Tibial artery (tissue), 4 donors: Measurements from ENCODE around the gene KRTAP2-1.
A peak's percentile ranks its signal among the peaks of the same experiment; 100 is the strongest.

Experiments used
- DNase-seq, 2 donors: peaks; one replicate each; pipeline ENCODE4 v3.0.0-alpha.2; 2019
- H3K27ac ChIP-seq, 2 donors: fragments of 200-600 bp; sonication (generic) in 1 of 2; 1 replicate in 1 of 2; 2 replicates in 1 of 2; pipeline ENCODE4 v1.5.1; 2018 to 2019; ENCODE audit warnings: mild to moderate bottlenecking in 1 of 2
- H3K27me3 ChIP-seq, 2 donors: fragments of 200-600 bp; sonication (generic) in 1 of 2; one replicate each; pipeline versions ENCODE4 v1.5.1 to v1.6.0; 2016 to 2019
- H3K36me3 ChIP-seq, 3 donors: fragments of 200-600 bp; sonication (generic) in 2 of 3; one replicate each; pipeline ENCODE4 v1.5.1; 2016 to 2019; ENCODE audit warnings: mild to moderate bottlenecking in 2 of 3
- H3K4me1 ChIP-seq, 4 donors: fragments of 200-600 bp; sonication (generic) in 2 of 4; 1 replicate in 3 of 4; 2 replicates in 1 of 4; pipeline ENCODE4 v1.5.1; 2016 to 2019
- H3K4me3 ChIP-seq, 2 donors: fragments of 200-600 bp; sonication (generic) in 1 of 2; 1 replicate in 1 of 2; 2 replicates in 1 of 2; pipeline ENCODE4 v1.5.1; 2018 to 2019; ENCODE audit warnings: mild to moderate bottlenecking in 2 of 2
- H3K9me3 ChIP-seq, 3 donors: fragments of 200-600 bp; sonication (generic) in 1 of 3; one replicate each; pipeline ENCODE4 v1.5.1; 2016 to 2019
- CTCF ChIP-seq, 2 experiments: fragments of 200-600 bp in 1 of 2; fragments of 450-650 bp in 1 of 2; IDR thresholded peaks; one replicate each; pipeline ENCODE4 v1.5.1; 2017 to 2019; ENCODE audit warnings: antibody characterized with exemption in 2 of 2, mild to moderate bottlenecking in 1 of 2, moderate library complexity in 1 of 2
- intact Hi-C: fragments of 100-400 bp; cut with DNase I; formaldehyde crosslinking; loops from one replicate; pipeline ENCODE4 v1.15.0; 2023; ENCODE audit warnings: low total_unique reads

Gene KRTAP2-1

GRCh38 chr17:41013606-41014005 is 33.5 kb downstream of the KRTAP2-1 start:
- intact Hi-C loops: no loop called here
- H3K4me3 ChIP-seq: no peak overlapping the region
- no peaks in the 10 kb centered on the region for H3K27me3 ChIP-seq
- H3K4me1 ChIP-seq: no peaks in the 10 kb centered on the region
- no peak for TF ChIP-seq CTCF (IDR thresholded peaks at IDR 0.05)
- no peaks in the 10 kb centered on the region for H3K9me3 ChIP-seq
- peak in 1 of 2 donors; percentile 31 for DNase-seq
- no peaks in the 10 kb centered on the region for H3K36me3 ChIP-seq
- no peak overlapping the region for H3K27ac ChIP-seq

DNA sequence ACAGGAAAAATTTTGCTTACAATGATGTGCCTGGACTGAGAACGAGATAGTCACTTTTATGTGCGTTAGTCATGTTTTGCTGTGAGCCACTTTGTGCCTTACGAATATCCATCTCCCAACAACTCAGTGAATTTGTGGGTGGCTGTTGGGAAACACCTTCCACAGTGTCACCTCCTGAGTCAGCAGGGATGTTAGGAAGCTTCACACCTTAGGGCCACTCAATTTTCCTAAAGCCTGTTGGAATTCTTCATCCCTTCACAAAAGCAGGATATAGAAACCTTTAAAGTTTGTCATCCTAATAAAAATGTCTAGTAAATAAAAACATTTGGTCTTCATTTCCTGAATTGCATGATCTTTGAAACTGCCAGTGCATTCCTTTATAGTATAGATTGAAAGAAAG is 33.9 kb downstream of the KRTAP2-1 start:
- Histone ChIP-seq H3K27me3 (no peaks in the 10 kb centered on the region), H3K9me3 (no peaks in the 10 kb centered on the region), H3K36me3 (no peaks in the 10 kb centered on the region), H3K4me1 (no peaks in the 10 kb centered on the region), H3K4me3 (no peak overlapping the region), H3K27ac (no peak overlapping the region)
- no peak for DNase-seq
- no peak for TF ChIP-seq CTCF (IDR thresholded peaks at IDR 0.05)
- intact Hi-C loops: no loop called here

DNA sequence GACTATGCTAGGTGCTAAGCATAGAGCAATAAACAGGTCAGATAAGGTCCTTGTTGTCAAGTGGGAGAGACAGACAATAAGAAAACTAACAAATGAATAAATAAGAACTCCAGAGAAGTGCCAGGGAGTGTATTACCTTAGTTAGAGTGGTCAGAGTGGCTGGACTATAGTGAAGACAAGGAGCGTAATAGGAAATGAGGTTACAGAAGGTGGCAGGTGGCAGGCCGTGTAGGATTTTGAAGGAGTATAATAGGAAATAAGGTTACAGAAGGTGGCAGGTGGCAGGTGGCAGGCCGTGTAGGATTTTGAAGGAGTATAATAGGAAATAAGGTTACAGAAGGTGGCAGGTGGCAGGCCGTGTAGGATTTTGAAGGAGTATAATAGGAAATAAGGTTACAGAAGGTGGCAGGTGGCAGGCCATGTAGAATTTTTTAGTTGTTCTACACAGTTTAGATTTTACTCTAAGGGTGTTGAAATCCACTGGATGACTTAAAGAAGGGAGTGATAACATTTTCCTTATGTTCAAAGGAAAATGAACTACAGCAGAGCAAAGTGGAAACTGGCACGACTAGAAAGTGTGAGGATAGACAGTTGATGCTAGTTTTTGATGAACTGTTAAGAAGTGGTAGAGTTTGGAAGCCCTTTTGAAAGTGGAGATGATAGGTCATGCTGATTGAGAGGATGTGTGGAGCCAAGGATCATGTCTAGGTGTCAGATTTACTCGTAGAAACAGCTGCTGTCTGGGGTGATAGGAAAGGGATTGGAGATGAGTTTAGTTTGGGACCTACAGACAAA is 34.6 kb downstream of the KRTAP2-1 start:
- Histone ChIP-seq H3K4me3 (no peak overlapping the region), H3K36me3 (no peaks in the 10 kb centered on the region), H3K27me3 (no peaks in the 10 kb centered on the region), H3K4me1 (no peaks in the 10 kb centered on the region), H3K9me3 (no peaks in the 10 kb centered on the region), H3K27ac (no peak overlapping the region)
- DNase-seq: no peak
- no peak for TF ChIP-seq CTCF (IDR thresholded peaks at IDR 0.05)
- intact Hi-C loops: no loop called here

DNA sequence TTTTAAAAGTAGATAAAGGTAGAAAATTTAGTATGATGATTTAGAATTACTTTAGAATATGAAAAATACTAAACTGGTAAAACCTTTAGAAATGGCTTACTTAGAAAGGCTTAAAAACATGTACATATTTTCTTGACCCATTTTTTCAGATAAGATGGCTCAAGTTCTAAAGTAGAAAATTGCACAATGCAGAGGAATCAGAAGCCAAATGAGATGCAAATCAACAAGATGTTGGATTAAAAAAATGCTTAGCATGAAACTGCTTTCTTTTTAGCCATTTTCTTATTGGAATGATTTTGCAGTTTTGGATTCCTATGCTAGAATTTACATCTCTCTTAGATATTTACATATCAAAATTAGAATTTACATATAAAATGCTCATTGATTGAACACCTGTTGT is 36.7 kb downstream of the KRTAP2-1 start:
- no peak for DNase-seq
- no peaks in the 10 kb centered on the region for H3K36me3 ChIP-seq
- no peaks in the 10 kb centered on the region for H3K27me3 ChIP-seq
- intact Hi-C loops: no loop called here
- no peak for TF ChIP-seq CTCF (IDR thresholded peaks at IDR 0.05)
- no peak overlapping the region for H3K27ac ChIP-seq
- no peaks in the 10 kb centered on the region for H3K9me3 ChIP-seq
- H3K4me3 ChIP-seq: no peak overlapping the region
- H3K4me1 ChIP-seq: no peaks in the 10 kb centered on the region

DNA sequence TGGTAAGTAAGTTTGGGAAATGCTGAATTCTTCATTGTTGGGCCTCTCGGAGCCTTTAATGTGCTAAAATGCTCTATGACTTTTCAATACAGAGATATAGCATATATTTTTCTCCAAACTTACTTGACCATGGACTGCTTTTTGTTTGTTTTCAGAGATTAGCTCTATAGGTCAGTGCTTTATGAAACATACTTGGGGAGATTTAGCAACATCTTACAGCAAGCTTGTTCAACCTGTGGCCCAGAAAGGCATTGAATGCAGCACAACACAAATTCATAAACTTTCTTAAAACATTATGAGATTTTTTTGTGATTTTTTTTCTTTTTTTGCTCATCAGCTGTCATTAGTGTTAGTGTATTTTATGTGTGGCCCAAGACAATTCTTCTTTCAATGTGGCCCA is 37.2 kb downstream of the KRTAP2-1 start:
- H3K9me3 ChIP-seq: no peaks in the 10 kb centered on the region
- intact Hi-C loops: no loop called here
- H3K27ac ChIP-seq: no peak overlapping the region
- no peak for DNase-seq
- H3K4me1 ChIP-seq: no peaks in the 10 kb centered on the region
- no peak overlapping the region for H3K4me3 ChIP-seq
- no peaks in the 10 kb centered on the region for H3K36me3 ChIP-seq
- no peaks in the 10 kb centered on the region for H3K27me3 ChIP-seq
- no peak for TF ChIP-seq CTCF (IDR thresholded peaks at IDR 0.05)
